Central memory CD4-positive, alpha-beta T cell (primary cell): ENCODE results near the gene OR51B6.
"Not testable (repeated sequence)": the region's sequence is repeated elsewhere in the genome, so short reads cannot be mapped to it uniquely, and the experiment has no call there.

Experiments used
- DNase-seq: peaks from one replicate; pipeline ENCODE4 v3.0.0; 2022
- total RNA-seq, 3 experiments: gene quantifications; one replicate each; lab custom pipeline; 2026; lab: John Stamatoyannopoulos, UW

The OR51B6 gene
- total RNA-seq = 0 reads per million in 3 experiments

- no peak for DNase-seq
These were observed at the start of gene OR51B6 for GRCh38 chr11:5351208-5351607. OR51B6 (plus strand) TSS chr11:5351508; CDS start chr11:5351508, 0 bp downstream.

GRCh38 chr11:5301846-5302245 is 49.5 kb upstream of the OR51B6 start, which contains the start of gene OR51B4:
OR51B4 (minus strand) TSS chr11:5301946; CDS start chr11:5301946, 0 bp downstream.
- DNase-seq = no peak

DNA sequence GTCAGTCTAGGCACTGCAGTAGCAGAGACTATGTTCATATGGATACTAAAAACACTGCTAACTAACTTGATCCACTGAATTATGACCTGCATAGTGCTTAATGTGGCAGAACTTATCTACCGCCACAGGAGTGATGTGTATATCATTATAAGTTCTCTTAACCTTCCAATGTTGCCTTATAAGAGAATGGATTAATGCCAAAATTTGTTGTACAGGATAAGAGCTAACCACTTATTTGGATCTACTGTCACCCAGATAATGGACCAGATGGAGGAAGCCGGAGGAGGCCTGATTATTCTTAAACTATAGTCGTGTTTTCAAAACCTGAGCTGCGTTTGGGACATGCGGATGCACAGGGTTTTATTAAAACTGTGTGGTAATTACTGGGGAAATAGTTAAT is 47.7 kb upstream of the OR51B6 start:
- no peak for DNase-seq

- DNase-seq = no peak
These were observed 47.3 kb upstream of the OR51B6 start for GRCh38 chr11:5304046-5304445.

DNA sequence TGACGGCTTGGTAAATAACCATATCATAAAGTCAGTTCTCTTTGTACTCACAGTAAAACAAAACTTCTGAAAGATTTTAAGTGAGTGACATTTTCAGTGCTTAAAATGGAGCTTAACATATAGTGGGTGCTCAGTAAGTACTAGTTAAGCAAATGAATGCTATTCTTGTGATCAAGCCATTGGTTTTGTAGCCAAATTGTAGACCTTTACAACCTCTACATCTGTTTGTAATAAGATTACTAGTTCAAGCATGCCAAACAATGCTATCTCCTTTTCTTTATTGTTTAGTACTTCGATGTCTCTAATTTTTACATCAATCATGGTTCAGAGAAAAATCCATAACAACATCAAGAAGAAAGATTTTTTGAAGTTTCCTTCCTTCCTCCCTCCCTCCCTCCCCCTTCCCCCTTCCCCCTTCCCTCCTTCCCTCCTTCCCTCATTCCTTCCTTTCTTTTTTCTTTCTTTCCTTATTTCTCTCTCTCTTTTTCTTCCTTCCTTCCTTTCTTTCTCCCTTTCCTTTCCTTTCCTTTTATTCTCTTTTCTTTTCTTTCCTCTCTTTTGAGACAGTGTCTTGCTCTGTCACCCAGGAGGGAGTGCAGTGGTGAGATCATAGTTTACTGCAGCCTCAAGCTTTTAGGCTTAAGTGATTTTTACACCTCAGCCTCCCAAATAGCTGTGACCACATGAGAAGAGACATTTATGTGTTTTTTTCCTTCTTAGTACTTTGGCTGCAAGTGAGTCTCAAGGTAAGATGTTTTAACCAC is 43.9 kb upstream of the OR51B6 start:
- no peak for DNase-seq

DNA sequence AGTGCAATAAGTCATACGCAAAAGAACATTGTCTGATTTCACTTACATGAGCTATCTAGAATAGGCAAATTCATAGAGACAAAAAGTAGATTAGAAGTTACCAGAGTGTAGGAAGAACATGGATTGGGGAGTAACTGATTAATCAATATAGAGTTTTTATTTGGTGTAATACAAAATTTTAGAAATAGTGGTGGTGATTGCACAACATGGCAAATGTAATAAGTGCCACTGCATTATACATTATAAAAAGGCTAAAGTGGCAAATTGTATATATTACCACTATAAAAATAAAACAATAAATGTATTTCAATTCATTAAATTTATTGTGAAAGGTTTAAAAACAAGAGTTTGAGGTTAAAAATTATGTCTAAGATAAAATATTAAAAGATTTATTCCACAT is 40.9 kb upstream of the OR51B6 start:
- no peak for DNase-seq

- DNase-seq = not testable (repeated sequence)
These were observed 37.8 kb upstream of the OR51B6 start for GRCh38 chr11:5313326-5314023.

DNA sequence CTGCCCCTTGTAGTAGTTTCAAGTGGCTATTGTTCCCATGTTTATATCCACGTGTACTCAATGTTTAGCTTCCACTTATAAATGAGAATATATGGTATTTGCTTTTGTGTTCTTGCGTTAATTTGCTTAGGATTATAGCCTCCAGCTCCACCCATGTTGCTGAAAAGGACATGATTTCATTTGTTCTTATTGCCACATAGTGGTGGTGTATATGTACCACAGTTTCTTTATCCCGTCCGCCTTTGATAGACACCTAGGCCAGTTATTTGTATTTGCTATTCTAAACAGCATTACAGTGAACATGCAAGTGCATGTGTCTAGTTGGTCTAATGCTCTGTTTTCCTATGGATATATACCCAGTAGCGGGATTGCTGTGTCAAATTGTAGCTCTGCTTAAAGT is 34.0 kb upstream of the OR51B6 start:
- no peak for DNase-seq

DNA sequence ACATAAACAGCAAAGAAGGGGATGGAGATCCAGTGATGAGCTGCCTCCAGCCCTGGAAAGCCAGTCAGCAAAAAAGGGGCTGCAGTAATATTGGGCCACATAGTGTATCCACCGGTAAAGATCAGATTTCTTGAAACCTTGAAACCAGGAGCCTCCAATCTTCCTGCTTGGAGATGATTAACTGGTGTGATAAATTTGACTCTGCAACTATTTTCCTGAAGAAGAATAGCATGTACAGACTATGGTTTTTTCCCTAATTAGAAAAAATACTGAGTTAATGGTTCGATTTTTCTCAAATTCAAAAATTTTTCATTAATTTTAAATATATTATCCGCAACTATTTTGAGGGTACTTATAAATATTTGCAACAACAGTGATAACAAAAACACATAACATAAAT is 27.1 kb upstream of the OR51B6 start, which contains the start of gene OR51B2:
Gene OR51B2, minus strand, starts transcription at position 101 of the 400 bp plus-strand sequence. Its CDS starts 0 bp downstream, at position 101.
- no peak for DNase-seq

- DNase-seq = no peak
These were observed 16.1 kb upstream of the OR51B6 start for GRCh38 chr11:5335170-5335569.

DNA sequence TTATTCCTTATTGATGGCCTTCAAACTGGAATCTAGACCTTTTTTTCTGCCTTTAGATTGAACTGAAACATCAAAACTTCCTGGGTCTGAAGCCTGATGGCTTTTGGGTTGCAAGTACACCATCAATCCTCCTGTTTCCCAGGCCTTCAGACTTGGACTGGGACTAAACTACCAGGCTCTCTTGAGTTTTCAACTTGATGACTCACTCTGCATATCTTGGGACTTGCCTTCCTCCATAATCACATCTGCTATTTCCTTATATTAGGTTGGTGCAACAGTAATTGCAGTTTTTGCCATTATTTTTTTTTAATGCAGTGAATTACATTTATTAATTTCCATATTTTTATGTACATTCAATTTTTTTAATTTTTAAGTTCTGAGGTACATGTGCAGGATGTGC is 15.0 kb upstream of the OR51B6 start:
- no peak for DNase-seq

GRCh38 chr11:5337253-5337652 is 14.1 kb upstream of the OR51B6 start:
- DNase-seq = not testable (repeated sequence)

GRCh38 chr11:5339771-5340322 is 11.5 kb upstream of the OR51B6 start:
- DNase-seq = no peak

GRCh38 chr11:5343474-5344335 is 7.6 kb upstream of the OR51B6 start, which contains the start of gene OR51B5:
OR51B5 (minus strand) TSS chr11:5343524; CDS start chr11:5343524, 0 bp downstream.
- DNase-seq = no peak

- no peak for DNase-seq
These were observed 5.5 kb upstream of the OR51B6 start for GRCh38 chr11:5345831-5346230.

DNA sequence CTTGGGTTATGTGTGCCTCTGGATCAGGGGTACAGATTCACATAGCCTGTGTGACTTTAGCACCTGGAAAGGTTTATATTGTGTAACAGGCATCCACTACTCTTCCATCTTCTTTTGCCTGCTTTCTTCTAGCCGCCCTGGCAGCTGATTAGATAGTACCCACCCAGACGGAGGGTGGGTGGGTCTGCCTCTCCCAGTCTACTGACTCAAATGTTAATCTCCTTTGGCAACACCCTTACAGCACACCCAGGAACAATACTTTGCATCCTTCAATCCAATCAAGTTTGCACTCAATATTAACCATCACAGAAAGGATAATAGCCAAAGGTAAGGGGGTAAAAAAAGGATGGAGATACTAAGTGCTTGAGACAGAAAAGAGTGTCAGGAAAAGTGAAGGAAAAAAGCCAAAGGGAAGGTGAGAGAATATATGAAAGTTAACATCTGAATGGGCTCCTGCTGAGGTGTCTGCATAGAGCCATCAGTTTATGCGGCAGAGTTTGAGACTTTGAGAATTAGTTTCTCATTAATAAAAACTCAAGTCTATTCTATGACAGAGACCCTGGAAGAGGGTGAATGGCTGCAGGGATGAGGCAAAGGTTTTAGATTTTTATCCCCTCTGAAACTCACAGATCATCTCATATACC is 2.6 kb upstream of the OR51B6 start:
- no peak for DNase-seq

DNA sequence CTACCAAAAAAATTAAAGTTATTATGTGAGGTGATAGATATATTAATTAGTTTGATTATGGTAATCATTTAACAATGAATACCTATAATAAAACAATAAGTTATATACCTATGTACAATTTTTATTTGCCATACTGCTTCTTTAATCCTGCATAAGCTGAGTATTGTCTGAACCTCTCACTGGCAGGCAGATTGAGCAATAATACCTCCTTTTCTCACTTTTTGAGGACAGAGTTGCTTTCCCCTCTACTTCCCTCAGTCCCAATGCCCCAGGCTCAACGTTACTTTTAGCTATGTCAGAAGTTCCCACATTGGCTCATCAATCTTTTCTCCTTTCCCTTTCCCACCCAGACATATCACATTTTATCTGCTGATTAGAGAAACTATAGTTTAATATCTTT is 1.8 kb upstream of the OR51B6 start:
- no peak for DNase-seq

- DNase-seq = not testable (repeated sequence)
These were observed 4.7 kb downstream of the OR51B6 start for GRCh38 chr11:5356031-5356430.

DNA sequence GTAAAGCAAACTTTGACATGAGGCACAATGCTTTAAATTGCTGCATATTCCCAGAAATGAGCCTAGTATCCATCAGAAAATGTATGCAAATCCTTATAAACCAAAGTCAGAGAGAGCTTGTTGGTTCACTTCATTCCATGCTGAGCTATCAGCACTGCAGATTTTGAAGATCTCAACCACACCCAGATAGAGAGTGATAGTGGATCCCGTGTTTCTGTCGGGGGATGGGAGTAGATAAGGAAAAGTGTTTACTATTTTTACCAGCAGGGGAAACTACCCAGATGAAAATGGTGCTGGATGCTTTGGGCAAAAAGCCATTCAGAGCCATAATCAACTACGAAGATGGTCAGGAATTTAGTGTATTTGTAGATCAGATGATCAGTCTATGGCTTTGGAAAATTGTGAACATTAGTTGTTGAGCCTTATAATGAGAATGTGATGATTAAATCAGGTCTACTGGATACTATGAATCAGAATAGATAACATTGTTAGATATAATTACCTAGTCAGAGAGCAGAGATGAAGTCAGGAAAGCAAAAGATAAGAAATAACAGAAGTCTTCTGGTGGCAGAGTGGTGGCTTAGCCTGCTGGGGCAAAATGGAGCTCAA is 10.8 kb downstream of the OR51B6 start:
- DNase-seq = no peak

GRCh38 chr11:5363679-5364078 is 12.4 kb downstream of the OR51B6 start:
- no peak for DNase-seq

GRCh38 chr11:5364214-5364613 is 12.9 kb downstream of the OR51B6 start:
- DNase-seq = no peak

DNA sequence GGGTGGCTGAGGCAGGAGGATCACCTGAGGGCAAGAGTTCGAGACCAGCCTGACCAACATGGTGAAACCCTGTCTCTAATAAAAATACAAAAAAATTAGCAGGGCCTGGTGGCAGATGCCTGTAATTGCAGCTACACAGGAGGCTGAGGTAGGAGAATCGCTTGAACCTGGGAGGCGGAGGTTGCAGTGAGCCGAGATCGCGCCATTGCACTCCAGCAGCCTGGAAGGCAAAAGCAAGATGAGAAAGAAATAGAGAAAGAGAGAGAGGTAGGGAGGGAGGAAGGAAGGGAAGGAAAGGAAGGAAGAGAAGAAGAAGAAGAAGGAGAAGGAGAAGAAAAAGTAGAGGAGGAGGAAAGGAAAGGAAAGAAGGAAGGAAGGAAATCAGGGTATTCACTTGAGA is 15.1 kb downstream of the OR51B6 start:
- not testable (repeated sequence) for DNase-seq
